Activated CD4-positive, alpha-beta T cell treated with anti-CD3 and anti-CD28 coated beads, Interleukin-2, amount 50 U/mL, for 16 hours (primary cell): Measurements from ENCODE around the gene ZRANB1.

Experiments used
- DNase-seq: peaks from one replicate; pipeline ENCODE4 v3.0.0-alpha.2; 2020

The ZRANB1 gene

DNA sequence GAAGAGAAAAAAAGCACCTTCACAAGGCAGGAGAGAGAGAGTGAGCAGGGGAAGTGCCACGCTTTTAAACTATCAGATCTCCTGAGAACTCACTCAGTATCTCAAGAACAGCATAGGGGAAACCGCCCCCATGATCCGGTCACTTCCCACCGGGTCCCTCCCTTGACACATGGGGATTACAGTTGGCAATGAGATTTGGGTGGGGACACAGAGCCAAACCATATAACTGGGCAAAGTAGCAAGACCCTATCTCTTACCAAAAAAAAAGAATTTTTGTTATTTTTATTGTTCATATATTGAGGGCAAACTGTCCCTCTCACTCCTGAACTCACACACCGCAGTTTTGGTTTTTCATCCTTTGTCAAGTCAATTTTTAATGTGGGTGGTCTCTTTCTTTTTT, 18.2 kb upstream of the ZRANB1 start:
- DNase-seq = no peak

DNA sequence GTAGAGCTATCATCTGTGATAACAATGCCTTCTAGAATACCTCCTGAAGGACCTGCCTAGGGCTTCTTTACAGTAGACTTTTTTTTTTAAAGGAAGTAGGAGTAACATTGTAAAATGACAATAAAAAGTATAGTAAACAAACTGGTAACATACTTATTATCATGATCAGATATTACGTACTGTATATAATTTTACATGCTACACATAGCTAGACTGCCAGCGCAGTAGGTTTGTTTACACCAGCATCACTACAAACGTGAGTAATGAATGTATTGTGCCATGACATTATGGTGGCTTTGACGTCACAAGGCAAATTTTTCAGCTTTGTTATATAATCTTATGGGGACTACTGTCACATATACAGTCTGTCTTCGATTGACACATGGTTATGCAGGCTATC, 15.4 kb upstream of the ZRANB1 start:
- DNase-seq = no peak

DNA sequence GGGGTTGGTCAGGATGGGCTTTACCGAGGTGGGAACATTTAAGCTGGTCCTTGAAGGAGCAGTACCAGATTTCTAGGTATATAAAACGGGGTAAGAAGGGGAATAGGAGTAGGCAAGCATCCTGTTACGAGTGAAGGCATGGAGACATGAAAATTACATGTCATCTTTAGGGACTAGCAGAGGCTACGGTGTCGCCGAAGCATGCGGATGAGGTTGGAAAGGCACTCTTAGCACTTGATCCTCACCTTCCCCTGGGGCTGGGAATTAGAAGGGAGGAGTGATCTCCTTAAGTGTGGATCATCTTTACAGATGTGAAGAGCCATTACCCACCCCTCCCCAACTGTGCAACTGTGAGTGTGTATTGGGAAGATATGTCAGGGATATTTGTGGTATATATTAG, 13.8 kb upstream of the ZRANB1 start:
- DNase-seq = no peak

DNA sequence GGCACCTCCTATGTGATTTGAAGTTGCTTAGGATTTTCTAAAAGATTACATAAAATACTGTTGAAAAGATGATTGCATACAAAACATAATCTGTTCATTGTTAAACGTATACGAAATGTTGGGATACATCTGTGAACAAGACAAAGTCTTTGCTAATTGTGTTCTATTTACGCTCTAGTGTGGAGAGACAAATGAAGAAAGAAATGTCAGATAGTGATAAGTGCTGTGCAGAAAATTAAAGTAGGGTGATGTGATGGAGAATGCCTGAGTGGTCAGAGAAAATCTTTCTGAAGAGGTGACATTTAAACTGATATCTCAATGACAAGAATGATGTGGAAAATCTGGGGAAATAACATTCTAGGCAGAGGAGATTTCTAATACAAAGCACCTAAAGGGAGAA, 13.4 kb upstream of the ZRANB1 start:
- no peak for DNase-seq

DNA sequence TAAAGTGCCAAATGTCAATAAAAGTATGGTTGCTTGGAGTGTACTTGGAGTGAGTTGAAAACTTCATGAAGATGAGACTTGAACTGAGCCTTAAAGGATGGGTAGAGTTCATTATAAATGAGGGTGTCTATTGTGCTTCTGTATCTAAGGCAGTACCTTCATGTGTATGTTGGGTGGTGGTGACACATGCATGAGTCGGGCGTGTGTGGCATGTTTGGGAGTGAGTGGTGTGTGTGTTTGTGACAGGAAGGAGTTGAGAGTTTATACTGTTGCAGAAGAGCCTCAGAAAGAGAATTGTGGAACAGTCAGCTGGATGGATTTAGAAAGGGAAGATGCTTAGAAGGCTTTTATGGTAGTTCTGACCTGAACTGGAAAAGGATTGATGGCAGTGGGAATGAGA, 6.0 kb upstream of the ZRANB1 start:
- no peak for DNase-seq

DNA sequence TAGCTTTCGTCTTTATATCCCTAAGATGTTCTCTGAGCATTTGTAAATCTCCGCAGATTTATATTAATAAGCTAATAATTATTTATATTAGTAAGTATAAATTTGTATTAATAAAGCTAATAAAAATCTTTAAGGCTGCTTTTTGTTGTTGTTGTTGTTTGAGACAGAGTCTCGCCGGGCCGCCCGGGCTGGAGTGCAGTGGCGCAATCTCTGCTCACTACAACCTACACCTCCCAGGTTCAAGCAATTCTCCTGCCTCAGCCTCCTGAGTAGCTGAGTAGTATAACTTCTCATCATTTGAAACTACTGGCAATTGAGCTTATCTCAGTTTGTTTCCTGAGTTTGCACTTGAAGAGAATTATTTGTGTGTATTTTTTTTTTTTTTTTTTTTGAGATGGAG, 5.1 kb upstream of the ZRANB1 start:
- no peak for DNase-seq

DNA sequence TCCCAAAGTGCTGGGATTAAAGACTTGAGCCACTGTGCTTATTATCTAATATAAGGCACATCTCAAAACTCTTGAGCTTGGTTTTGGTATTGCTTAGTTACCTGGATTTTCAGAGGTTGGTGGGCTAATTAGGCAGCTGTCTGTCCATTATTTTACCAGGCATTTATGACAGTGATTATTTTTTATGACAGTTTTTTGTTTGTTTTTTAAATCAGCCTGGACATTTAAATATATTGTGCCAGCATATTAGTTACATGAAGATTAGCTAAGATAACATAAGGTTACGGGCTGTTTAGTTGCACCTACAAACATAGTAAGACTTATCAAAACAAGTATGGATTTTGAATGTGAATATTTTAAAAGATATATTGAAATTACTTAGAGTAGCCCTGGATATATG, 2.6 kb upstream of the ZRANB1 start:
- DNase-seq = no peak

DNA sequence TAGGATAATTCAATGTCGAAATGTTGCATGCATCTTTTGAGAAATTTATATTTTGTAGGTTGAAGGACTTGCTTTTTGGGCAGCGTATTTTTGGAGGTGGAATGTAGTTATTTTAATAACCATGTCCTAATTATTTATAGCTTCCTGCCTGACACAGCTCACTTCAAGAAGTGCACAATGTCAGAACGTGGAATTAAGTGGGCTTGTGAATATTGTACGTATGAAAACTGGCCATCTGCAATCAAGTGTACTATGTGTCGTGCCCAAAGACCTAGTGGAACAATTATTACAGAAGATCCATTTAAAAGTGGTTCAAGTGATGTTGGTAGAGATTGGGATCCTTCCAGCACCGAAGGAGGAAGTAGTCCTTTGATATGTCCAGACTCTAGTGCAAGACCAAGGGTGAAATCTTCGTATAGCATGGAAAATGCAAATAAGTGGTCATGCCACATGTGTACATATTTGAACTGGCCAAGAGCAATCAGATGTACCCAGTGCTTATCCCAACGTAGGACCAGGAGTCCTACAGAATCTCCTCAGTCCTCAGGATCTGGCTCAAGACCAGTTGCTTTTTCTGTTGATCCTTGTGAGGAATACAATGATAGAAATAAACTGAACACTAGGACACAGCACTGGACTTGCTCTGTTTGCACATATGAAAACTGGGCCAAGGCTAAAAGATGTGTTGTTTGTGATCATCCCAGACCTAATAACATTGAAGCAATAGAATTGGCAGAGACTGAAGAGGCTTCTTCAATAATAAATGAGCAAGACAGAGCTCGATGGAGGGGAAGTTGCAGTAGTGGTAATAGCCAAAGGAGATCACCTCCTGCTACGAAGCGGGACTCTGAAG, 620 bp downstream of the ZRANB1 start:
- DNase-seq = no peak

DNA sequence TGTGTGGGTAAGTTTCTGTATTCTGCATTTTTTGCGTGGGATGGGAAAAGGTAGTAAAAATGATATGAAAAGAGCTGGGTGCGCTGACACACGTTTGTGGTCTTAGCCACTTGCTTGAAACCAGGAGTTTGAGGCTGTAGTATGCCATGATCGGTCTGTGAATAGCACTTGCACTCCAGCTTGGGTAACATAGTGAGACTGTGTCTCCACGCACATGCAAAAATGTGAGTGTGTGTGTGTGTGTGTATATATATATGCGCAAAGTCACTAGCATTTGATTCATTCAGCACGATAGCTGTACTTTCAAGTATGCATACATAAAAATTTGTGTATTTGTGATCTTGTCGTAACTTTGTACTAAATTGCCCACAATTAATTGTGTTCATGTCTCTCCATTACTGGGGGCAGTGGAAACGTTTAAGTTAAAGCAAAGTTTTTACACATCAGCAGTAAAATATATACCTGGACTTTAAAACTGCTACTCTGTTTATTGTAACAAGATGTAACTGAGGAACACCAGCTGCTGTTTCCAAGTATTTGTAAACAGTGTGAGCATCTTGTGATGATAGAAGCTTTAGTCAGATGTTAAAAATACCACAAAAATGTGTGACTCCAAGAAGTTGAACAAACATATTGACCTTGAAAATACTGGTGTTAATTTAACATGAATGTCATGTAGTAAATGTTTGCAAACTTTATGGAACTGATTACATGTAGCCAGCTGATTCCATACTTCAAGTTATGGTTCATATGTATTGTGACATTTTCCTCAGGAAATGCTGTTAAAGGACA, 1.6 kb downstream of the ZRANB1 start:
- no peak for DNase-seq

DNA sequence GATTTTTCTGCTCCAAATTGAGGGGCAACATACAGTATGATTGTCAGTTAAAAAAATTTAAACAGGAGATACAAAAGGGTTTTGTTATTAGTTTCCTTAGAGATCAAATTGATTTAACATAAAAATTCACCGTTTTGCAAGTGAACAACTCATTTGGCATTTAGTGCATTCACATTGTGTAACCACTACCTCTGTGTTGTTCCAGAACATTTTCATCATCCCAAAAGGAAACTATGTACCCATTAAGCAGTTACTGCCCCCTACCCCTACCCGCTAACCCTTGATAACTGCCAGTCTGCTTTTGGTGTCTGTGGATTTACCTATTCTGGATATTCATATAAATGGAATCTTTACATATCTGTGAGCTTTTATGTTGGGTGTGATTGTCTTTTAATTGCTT, 3.1 kb downstream of the ZRANB1 start:
- no peak for DNase-seq

DNA sequence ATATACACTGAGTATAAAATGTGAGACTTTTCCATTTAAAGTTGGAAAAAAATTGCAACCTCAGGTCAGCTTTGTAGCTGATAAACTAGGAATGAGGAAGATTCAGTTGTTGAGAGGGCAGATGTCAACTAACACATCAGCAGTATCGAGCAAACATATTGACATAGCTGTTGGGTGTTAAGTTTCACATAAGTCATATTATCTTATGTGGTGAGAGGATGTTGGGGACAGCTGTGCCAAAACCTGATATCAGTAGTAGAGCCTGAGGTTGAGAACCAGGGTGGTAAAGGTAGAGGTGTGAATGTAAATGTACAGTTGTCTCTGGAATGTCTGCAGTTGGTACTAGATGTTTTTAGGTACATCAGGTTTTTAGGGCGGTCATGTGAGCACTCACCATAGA, 5.0 kb downstream of the ZRANB1 start:
- no peak for DNase-seq

DNA sequence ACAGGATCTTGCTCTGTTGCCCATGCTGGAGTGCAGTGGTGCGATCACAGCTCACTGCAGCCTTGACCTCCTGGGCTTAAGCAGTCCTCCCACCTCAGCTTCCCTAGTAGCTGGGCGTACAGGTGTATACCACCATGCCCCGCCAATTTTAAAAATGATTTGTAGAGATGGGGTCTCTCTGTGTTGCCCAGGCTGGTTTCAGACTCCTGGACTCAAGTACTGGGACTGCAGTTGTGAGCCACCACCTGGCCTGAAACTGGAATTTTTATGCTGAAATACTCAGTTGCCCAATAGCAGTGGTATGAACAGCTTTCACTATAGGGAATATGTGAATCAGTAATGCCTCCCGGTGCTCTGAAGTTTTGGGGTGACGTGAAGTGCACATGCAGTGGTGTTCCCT, 7.6 kb downstream of the ZRANB1 start:
- no peak for DNase-seq

DNA sequence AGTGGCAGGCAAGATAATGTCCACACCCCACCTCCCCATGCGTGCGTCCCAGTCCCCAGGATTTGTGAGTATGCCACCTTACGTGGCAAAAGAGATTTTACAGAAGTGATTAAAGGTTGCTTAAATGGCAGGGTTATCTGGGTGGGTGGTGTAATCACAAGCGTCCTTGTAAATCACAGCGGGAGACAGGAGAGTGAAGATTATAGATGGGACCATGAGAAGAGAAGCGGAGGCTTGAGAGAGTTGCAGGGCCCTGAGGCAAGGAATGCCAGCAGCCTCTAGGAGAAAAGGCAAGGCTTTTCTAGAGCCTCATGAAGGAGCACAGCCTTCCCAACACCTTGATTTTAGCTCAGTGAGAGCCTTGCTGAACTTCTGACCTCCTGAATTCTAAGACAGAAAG, 10.2 kb downstream of the ZRANB1 start:
- no peak for DNase-seq

DNA sequence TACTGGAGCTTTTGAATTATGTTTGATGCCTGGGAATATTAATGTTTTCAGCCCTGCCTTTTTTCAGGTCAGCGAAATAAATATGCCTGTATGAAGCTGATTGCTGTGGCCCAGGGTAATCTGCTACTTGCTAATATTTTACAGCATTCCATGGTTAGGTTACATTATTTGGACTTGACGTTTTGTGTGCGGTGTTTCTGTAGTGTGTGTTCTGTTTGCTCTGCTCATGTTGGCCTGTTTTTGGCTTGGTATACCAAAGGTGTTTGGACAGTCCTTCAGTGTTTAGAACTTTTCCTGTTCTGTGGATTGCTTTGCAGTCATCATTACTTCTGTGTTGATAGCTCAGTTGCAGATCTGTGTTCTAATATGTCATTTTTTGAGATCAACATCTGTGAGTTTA, 11.5 kb downstream of the ZRANB1 start:
- DNase-seq = no peak

DNA sequence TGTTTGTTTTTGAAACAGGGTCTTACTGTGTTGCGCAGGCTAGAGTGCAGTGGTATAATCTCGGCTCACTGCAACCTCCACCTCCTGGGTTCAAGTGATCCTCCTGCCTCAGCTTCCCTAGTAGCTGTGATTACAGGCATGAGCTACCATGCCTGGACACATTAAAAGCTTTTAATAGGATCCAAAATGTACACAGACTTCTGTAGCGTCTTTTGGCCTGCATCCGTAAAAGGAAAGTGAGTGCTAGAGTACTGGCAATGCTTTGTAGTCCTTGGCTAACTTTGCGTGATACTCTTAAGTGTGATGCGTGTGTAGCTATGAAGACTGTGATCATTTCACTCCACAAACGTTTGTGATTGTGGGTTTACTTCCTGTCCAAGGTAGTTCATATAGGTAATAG, 13.3 kb downstream of the ZRANB1 start:
- DNase-seq = no peak

DNA sequence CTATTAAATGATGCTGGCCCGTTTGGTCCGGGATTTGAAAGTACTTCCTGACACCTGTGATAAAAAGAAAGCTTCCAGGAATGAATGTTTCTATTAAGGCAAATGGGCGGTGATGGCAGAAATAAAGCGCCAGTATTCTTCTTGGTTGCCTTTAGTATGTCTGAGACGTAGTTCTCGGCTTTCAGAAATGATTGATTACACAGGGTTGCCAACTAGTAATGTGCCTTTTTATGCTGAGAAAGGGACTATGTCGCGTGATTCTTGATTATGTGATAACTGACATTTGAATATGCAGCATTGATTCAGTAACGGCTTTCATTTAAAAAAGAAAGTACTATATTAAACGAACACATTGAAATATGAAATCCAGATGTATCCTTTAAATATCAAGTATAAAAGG, 13.9 kb downstream of the ZRANB1 start:
- no peak for DNase-seq

DNA sequence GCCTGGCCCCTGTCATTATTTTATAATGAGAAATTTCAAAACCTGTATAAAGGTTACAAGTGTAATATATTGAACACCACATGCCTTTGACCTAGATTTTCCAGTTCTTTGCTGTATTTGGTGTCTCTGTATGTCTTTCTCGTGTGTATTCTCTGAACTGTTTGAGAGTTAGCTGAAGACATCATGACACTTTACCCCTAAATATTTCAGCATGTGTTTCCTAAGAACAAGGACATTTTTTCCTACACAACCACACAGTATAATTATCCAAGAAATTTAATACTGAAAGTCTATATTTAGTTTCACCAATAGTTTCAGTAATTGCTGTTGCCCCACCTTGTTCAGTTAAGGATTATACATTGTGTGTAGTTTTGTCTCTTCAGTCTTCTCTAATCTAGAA, 14.8 kb downstream of the ZRANB1 start:
- no peak for DNase-seq

DNA sequence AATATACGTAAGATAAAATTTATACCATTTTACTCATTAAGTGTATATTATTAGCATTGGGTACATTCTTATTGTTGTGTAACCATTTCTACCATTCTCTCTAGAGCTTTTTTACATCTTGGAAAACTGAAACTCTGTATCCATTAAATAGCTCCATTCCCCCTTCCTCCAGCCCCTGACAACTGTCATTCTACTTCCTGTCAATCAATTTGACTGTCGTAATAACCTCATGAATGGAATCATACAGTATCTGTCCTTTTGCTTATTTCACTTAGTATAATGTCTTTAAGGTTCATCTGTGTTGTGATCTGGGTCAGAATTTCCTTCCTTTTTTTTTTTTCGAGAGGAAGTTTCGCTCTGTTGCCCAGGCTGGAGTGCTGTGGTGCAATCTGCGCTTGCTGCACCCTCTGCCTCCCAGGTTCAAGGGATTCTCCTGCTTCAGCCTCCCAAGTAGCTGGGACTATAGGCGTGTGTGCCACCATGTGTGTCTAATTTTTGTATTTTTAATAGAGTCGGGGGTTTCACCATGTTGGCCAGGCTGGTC, 15.6 kb downstream of the ZRANB1 start:
- no peak for DNase-seq

DNA sequence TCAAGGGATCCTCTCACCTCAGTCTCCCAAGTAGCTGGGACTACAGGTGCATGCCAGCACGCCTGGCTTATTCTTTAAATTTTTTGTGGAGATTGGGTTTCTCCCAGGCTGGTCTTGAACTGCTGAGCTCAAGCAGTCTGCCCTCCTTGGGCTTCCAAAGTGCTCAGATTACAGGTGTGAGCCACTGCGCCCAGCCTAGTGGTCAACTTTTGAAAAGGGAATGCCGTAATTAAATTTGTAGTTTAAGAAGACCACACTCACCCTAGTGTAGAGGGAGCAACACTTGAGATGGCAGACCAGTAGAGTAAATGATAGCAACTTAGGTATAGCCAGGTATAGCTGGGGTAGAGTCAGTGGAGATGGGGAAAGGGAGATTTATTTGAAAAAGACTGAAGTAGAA, 17.6 kb downstream of the ZRANB1 start:
- no peak for DNase-seq

DNA sequence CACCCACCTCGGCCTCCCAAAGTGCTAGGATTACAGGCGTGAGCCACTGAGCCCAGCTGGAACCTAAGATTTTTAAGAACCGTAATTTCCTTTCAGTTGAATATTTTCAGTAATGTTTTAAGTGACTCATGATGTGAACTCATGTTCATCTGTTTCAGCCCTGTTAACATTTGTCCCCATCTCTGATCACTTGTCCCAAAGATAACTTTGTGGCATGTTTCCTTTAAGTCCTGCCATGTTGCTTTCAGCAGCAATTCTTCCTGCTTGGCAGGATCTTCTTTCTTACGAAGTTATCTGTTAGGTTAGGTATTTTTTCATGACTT, 19.3 kb downstream of the ZRANB1 start:
- DNase-seq = no peak

DNA sequence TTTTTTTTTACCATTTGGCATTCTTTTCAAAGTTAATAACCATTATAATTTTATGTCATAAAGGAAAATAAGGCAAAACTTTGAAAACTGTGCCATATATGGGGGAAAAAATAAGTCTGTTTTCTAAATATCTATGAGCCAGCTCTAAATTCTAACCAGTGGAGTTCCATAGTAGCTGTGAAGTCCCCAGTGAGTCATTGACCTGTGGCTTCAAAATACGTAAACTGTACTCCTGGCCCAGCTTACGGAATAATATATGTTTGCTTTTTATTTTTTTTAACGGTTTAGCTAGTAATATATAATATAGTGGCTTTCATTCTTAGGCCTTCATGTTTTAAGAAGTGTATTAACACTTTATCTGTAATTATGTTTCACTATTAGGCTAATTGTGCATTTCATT, 20.5 kb downstream of the ZRANB1 start:
- DNase-seq = no peak

DNA sequence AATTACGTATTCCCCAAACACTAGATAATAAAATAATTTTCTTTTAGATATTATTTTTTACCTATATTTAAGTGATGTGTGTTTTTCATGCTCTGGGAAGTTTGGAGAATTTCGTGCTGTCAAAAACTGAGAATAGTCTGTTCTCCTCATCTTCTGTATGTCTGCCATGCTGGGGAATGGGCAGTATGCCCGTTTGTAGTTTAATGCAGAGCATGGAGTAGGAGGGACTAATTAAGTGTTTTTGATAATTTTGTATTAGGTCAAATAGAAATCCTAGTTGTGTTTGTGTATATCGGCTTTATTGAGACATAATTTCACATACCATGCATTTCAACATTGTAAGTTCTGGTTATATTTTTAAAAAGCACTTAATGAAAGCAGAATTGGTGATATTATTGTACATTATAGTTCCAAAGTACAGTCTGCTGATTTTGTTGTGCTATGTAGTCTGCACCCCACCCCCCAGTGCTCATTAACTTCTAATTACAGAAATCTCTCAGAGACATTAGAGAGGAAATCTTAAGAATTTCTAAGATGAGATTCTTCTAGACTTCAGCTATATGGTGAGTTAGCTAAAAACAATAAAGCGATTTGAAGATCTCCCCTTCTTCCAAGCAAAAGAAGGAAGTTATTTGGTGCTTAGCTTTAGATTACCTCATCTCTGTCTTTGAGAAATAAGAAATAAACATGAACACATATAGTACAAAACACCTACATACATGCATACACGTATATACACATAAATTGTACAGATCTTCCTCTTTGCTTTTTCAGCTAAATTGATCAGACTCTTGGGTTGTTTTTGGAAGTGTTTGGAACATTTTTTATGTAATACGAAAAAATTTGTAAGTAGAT, 22.2 kb downstream of the ZRANB1 start:
- DNase-seq = no peak

DNA sequence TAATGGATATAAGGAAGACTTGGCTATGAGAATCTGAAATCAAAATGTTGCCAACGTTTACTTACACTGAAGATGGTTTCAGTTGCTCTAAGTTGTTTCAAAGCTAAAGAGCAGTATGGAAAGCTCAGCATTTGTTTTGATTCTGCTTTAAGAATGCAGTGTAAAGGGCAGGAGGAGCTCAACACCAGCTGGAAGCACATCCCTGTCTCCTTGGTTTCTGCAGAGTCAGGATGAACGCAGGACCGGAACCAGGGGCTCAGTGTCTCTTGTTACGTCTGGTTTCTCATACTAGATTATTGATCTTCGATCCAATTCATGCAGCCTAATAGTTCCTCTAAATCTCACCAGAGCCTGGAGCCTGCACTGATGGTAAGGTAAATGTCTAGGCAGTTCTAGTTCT, 24.1 kb downstream of the ZRANB1 start:
- DNase-seq = no peak

DNA sequence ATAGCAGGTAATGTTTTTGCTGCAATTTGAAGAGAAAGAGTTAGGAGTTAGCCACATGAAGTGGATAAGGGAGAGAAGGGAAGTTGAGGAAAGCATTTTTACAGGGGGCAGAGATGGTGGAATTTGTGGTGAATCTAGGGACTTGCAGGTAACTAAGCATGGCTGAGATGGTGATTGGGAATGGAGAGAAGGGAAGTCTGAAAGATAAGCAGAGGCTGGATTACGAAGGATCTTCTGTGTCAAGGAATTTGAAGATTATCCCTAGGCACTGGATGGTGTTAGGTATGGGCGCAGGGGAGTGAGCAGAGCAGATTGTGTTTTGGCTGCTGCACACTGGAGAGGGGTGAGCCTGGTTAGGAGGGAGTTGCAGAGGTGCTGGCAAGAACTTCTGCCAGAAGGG, 25.3 kb downstream of the ZRANB1 start:
- DNase-seq = no peak
